GM19372 (cell line): ENCODE measurements around the gene SLC27A4.
A peak's percentile ranks its signal among the peaks of the same experiment; 100 is the strongest.

Source experiments
- ATAC-seq: cut with Tn5 transposase; IDR thresholded peaks from one replicate; pipeline ENCODE4 v1.9.1; 2021; ENCODE audit warnings: mild to moderate bottlenecking, low read depth, moderate library complexity; ENCODE audit not compliant: unreplicated experiment

The SLC27A4 gene

DNA sequence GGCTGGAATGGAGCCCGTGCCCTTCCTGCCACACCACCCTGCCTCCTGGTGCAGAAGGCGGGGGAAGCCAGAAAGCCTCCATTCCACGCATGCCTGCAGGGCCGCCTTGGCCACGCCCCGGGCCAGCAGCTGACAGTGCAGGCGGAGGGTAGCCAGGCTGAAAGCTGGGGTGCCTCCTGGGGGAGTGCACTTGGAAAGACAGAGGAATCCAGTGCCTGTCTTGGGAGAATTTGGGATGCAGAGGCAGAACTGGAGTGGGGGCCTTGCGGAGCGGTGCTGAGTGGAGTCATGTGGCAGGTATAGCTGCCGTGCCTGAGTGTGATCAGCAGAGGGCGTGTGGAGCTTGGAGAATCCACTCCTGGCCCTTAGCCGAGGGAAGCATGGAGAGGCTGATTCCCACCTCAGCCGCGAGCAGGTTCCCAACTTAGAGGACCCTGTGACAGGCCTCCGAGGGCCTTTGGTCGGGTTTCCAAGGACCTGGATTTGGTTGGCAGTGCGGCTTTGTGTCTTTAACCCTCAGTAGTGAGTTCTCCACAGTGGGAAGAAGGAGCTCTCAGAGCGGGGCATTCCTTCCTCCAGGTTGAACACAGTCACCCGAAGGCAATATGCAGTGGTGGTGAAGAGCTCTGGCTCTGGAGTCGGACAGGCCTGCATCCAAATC lies 21.8 kb downstream of the SLC27A4 start:
- ATAC-seq: peak; percentile 71

DNA sequence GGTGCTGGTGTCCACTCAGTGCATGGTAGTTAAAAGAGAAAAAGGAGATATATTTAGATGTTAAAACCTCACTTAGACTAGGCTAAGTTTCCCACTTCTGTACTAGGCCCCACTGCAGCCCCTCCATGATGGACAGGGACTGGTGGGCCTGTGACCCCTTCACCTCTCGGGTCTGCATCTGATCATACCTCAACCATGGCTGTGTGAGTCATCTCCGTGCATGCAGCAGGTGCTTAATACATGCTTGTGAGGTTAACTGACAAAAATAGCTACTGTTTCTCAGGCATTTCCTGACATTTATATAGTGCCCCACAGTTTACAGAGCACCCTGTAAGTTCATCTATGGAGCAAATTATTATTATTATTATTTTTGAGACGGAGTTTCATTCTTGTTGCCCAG lies 22.4 kb downstream of the SLC27A4 start:
- ATAC-seq: no peak

DNA sequence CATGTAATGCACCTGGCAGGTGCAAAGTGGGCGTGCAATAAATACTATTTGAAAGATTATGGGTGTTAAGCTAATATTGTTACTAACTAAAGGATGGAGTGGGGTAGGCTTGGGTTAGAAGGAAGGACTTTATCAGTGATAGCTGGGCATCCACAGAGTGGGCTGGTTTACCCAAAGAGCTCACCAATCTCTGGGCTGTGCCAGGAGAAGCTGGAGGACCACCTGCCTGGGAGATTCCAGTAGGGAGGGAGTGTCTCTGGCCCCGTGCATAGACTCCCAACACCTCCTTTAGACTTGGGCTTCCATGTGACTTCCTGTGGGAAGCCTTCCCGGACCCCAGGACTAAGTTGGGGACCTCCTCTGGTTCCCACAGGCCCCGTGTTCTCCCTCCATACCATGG lies 25.2 kb downstream of the SLC27A4 start:
- ATAC-seq: no peak

DNA sequence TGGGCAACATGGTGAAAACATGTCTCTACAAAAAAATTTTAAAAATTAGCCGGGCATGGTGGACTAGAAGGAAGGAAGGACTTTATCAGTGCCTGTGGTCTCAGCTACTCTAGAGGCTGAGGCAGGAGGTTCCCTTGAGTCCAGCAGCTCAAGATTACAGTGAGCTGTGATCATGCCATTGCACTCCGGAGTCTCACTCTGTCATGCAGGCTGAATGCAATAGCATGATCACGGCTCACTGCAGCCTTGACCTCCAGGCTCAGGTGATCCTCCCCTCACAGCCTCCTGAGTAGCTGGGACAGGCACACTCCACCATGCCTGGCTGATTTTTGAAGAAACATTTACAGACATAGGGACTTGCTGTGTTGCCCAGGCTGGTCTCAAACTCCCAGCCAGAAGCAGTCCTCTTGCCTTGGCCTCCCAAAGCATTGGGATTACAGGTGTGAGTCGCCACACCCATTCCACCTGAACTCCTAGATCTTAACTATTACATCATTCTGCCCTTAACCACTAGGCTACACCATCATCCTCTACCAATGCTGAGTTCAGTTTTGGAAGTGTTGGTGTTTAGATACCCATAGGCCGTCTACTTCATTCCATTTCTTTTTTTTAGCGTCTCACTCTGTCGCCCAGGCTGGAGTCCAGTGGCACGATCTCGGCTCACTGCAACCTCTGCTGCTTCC lies 28.8 kb downstream of the SLC27A4 start:
- no peak for ATAC-seq

DNA sequence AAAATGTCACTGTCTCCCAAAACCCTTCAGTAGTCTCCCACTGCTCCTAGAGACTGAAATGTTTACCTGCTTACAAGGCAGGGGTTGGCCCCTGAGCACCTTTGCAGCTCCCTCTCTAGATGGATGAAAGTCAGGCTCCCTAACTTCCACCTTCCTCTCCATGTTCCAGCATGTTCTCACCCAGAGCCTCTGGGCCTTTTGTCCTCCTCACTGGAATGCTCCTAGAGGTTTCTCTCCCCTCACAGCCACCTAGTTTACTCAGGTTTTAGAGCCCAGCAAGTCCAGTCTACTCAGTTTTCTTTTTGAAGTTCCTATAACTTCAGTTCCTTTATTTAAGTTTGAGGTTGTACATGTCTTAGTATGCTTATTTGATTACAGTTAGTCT lies 30.0 kb downstream of the SLC27A4 start:
- no peak for ATAC-seq

DNA sequence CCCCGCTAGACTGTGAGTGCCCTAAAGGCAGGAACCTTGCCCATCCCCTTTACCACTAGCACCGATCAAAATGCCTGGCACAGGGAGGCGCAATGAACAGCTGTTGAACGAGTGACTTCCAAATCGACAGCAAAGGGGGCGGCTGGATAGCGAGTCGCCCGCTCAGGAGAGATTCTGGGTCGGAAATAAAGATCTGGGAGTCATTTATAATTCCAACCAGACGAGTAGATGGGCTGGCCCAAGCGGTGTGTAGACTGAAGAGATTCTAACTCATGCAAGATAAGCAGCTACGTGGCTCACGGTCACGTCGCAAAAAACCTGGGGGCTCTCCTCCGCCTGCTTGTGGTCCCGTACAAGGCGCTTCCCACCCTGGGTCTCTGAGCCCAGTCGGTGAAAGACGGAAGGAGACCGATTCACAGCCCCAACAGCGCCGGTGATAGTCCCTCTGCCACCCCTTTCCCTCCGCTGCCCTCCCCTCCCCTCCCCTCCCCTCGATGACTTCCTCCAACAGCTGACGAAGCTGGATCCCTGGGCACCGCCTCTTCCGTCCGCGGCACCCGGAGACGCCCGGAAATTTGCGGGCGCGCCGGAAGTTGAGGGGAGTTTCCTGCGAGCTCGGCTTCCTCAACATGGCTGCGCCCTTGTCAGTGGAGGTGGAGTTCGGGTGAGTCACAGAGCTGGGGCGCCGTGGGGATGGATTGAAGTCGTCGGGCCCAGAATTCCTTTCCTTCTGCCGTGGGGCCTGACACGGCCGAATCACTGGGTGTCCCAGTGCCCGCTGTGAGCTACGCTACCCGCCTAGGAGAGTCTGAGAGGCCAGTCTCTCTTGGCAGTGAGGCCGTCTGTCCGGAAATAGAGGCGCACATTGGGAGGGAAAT lies 30.7 kb downstream of the SLC27A4 start, which contains the start of gene URM1:
Gene URM1 (plus strand): TSS at position 623 of the 878 bp plus-strand sequence. CDS start 7 bp downstream, at position 630.
- ATAC-seq: peak; percentile 85

DNA sequence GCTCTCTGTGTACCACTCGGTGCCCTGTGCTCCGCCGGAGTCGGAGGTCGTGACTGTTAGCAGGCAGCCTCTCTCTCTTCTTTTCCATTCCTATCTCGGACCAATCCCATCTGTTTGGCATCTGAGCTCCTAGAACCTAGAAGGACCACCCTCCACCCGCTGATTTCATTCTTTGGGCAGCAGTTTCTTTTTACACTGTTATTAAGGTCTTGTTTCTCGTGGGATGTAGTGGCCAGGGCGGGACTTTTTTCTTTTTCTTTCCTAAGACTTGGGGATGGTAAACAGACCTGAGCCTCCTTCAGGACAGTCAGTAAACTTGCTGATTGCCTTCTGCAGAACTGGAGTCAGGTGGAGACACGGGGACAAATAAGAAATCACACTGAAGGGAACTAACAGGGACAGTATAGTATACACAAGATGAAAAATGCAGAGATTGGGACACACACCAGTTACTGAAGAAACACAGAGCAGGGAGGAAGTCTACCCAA lies 31.3 kb downstream of the SLC27A4 start:
- ATAC-seq: no peak

DNA sequence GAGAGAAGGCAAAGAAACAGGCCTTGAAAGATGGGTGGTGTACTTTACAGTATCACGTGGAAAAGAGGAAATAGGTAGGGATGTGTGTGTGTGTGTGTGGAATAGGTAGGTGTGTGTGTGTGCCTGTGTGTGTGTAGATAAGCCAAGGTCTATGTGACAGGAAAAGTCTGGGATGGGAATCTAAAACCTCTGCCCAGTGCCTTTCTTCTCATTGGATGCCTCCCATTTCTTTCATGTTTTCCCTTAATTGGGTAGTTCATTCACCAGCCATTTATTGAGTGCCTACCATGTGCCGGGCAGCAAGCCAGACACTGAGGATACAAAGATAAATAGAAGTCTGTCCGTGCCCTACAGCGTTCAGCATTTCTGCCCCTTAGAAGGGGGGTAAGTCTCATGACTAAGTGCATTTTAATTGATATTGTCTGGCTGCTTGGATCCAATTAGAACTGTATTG lies 31.9 kb downstream of the SLC27A4 start:
- no peak for ATAC-seq

DNA sequence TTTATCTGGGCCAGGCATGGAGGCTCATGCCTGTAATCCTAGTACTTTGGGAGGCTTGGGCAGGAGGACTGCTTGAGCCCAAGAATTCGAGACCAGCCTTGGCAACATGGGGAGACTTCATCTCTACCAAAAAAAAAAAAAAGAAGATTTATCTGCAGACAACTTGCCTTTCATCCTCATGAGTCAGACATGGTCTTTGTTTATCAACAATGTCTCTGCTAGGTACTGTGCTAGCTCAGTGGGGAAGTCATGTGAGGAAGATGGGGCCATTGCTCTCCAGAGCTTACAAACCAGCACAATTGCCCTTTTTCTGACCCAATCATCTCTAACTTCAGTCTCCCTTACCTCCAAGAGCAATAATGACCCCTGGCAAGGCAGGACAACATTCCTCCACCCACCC lies 32.5 kb downstream of the SLC27A4 start:
- no peak for ATAC-seq

DNA sequence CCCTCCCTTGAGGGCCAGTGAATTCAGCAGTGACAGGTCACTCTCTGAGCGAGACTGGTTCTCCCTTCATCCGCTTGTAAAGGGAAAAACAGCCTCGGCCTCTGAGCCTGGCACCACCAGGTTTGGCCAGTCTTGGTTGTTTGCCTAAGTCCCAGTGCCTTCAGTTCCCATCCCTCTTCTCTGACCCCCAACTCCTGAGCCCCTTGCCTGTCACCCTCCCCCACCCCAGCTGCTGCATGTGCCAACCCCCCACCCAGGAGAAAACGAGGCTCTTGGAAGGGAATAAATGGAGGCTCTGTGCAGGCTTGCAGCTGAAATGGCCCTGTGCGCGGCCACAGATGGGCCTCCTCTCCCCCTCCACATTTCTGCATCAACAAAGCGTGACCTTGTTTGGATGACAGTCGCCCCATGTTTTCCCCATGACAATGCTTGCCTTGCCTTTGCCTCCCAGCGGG lies 33.9 kb downstream of the SLC27A4 start:
- ATAC-seq: no peak

DNA sequence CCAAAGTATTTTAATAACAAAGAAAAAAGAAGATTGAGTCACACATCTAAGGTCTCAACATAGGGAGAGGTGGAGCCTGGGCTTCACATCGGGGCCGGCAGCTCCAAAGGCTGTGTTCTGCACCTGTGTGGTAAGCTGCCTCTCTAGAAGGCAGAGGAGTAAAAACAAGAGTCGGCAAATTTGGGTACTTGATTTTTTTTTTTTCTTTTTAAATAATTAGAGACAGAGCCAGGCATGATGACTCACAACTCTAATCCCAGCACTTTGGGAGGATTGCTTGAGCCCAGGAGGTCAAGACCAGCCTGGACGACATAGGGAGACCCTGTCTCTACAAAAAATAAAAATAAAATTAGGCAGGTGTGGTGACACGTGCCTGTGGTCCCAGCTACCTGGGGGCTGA lies 35.5 kb downstream of the SLC27A4 start:
- ATAC-seq: no peak

DNA sequence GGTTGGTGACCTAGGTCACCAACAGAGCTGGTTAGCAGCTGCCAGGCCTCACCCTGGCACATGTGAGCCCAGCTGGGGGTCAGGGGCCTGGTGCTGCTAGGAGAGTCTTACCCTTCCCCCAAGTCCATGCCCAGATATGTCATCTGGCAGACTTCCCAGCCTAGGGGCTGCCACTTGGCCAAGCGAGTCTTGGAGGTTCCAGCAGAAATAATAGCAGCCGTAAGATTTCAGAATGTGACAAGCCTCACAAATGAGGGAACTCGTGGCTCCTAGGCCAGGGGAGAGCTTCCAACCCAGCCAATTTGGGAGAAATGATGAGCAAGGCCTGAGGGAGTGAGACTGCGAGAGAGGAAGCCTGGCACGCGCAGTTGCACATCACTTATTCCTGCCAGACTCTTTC lies 41.9 kb downstream of the SLC27A4 start:
- ATAC-seq: no peak

DNA sequence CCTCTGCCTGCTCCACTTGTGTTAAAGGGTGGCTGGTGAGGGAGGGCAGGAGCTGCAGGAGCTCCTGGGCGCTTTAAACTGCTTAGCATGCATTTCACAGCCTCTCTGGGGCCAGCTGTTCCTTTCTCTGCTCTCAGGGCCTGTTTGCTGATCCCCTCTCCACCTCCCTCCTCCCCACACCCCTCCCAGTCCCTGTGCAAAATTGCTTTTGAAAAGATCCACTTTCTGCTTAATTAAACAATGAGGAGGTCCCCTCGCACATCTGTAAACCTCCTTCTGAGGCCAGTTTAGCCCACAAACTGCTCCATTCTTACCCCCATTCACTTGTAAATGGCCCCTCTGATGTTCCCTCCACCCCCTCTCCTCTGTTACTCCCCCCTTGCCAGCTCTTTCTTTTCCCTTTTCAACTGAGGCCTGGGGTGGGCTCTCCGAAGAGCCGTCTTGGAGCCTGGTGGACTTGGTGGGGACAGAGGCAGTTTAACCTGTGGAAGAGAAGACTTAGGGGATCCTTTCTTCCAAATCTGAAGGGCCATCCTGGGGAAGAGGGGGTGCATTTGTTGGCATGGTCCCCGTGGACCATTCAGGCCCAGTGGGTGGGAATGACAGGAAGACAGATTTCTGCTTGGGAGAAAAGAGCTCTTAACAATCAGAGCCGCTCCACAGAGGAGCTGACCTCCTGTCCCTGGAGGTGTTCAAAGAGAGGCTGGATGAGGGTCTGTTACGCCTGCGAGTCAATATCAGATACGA lies 42.9 kb downstream of the SLC27A4 start:
- ATAC-seq: no peak

DNA sequence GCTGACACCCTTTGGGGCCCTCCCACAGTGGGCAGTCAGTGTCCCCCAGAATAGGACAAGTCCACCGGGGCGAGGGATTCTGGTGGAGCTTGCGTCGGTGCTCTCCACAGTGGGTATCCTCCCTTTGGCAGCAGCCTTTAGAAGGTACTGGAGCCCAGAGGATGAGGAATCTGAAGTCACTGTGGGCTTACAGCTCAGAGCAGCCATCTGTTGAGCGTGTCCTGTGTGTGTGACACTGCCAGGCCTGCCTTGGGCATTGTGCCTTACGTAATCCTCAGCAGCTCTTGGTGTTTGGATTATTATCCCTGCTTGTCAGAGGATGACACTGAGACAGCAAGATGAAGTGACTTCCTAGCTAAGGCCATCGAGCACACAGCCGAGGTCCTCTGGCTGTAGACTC lies 43.5 kb downstream of the SLC27A4 start:
- no peak for ATAC-seq

DNA sequence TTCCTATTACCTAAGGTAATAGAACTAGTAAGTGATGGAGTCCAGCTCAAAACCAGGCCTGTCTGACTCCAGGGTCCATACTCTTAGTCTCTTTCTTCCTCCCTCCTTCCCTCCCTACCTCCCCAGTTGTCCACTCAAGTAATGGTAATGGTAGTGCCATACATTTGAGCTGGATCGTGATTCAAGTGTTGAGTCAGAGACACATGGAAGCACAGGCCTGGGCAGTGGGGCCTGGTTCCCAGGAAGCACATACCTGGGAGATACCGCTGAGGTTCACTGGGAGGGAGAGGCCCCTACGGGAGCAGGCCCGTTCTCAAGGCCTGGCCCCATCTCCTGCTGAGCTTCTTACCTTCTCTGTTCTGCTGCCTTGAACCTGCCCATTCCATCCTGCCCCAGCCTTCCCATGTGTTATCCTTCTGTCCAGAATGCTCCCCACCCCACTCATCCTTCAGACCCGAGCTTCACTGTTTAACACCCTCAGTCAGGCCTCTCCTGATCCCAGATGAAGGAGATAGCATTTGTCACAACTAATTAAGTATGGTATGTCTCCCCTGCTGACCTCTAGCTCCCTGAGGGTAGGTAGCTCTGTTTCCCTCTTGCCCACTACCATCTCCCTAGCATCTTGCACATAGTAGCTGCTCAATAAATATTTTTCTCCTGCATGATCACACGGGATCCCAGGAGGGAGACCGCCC lies 44.6 kb downstream of the SLC27A4 start:
- no peak for ATAC-seq

DNA sequence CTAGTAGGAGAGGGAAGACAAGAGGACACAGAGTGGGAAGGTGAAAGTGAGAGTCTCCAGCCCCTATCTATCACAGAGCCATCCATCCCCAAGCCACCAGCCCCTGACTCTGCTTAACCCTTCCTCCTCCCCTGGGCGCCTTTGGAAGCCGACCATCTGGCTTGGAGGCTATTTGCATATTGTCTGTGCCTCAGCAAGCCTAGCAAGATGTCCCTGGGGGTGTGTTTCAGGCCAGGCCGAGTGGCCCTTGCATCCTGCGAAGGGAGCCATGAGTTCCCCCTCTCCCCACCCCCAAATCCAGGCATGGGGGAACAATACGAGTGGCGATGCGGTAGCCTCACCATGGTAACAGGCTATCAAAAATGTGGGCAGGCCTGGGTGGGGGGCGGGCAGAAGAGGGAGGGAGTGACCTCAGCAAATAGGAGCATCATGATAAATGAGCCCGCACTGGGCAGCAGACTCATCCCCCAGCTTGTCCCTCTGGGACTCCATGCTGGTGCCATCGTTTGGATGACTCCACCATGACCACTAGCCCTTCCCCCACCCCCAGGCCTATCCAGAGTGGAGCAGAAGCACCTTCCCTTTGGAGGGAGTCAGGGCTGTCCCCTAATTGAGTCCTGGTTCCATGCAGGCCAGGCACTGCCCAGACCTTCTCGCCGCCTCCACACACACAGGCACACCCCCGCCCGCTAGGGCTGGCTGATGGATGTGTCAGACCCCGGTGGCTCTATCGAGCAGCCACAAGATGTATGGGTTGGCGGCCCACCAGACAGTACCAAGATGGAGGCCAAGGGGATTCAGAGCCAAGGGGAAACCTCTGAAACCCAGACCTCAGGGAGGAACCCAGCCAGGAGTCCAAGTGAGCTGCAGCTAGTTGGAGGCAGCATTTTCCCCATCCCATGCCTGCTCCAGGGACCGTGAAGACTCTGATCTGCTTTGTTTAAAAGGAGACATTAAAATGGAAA lies 45.5 kb downstream of the SLC27A4 start:
- no peak for ATAC-seq

DNA sequence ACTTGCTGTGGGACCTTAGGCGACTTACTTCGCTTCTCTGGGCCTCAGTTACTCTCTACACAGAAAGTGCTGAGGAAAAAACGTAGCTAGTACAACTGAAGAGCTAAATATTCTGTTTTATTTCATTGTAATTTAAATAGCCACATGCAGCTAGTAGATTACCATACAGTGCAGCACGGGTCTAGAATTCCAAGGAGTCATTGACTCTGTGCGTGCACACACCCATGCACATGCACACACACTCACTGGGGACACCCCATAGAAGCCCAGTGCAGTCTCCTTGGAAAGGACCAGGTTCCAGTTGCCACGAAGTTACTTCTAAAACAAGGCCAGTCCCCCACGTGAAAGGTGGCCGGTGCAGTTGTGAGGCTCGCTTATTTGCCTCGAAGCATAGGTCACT lies 47.8 kb downstream of the SLC27A4 start:
- ATAC-seq: no peak

DNA sequence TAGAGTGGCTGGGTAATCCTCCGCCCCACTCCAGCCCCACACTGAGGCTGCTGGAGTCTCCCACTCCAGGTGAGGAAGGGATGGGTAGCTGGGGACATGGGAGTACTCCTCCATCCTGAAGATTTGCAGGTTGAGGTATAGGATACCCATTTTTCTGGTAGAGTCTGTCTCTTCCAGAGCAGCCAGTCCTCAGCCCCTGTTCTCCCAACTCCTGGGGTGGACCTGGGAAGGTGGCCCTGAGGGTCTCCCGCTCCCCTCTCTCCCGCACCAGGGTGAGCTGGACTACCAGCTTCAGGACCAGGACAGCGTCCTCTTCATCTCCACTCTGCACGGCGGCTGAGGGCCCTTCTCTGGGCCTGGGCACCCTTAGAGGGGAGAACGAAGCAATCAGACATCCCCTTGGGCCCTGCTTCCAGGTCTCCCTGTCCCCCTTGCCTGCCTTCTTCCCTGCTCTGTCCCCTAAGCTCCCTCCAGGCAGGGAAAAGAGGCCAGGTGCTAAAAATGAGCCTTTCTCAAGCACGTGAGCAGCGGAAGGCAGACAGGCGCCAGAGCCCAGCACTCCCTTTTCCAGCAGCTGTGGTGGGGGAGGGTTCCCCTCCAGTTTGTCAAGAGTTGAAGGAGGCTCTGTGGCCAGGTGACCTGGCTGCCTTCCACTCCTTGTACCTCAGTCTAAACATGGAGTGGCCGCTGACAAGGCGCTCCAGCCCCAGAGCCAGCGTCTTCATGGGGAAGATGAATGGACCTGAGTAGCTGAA lies 49.2 kb downstream of the SLC27A4 start:
- no peak for ATAC-seq
